Sigmoid colon (tissue), 7 donors: ENCODE results near the gene VWA3B. TPM values are rescaled to one million over a fixed set of nuclear protein-coding genes. Genes with fewer than 3 reads are reported as not detected.

Experiments used
- DNase-seq: peaks from one replicate; pipeline ENCODE4 v3.0.0-alpha.2; 2019
- H3K27ac ChIP-seq, 4 donors: fragments of 200-600 bp; sonication (generic); one replicate each; pipeline ENCODE4 v1.5.1; 2016 to 2019; ENCODE audit warnings: mild to moderate bottlenecking in 1 of 4
- H3K27me3 ChIP-seq, 3 donors: fragments of 200-600 bp; sonication (generic); one replicate each; pipeline ENCODE4 v1.5.1; 2019; ENCODE audit warnings: mild to moderate bottlenecking in 1 of 3
- H3K36me3 ChIP-seq, 4 donors: fragments of 200-600 bp; sonication (generic); one replicate each; pipeline ENCODE4 v1.5.1; 2016 to 2019
- H3K4me1 ChIP-seq, 4 donors: fragments of 200-600 bp; sonication (generic); one replicate each; pipeline ENCODE4 v1.5.1; 2017 to 2019
- H3K4me3 ChIP-seq, 4 donors: fragments of 200-600 bp; sonication (generic); one replicate each; pipeline ENCODE4 v1.5.1; 2017 to 2019; ENCODE audit warnings: mild to moderate bottlenecking in 2 of 4, moderate library complexity in 1 of 4
- H3K9me3 ChIP-seq, 4 donors: fragments of 200-600 bp in 3 of 4; sonication (generic) in 3 of 4; one replicate each; pipeline versions ENCODE4 v1.5.1 to v1.6.1; 2013 to 2019
- EP300 ChIP-seq, 4 donors: sonication (generic); formaldehyde crosslinking; IDR thresholded peaks; one replicate each; pipeline ENCODE4 v1.6.1; 2017; ENCODE audit warnings: antibody characterized with exemption in 4 of 4
- POLR2A ChIP-seq, 2 donors: fragments of 450-650 bp; IDR thresholded peaks; one replicate each; pipeline ENCODE4 v1.6.1; 2016; ENCODE audit warnings: antibody characterized with exemption in 2 of 2, mild to moderate bottlenecking in 2 of 2, moderate library complexity in 2 of 2
- POLR2AphosphoS5 ChIP-seq, 4 donors: sonication (generic); formaldehyde crosslinking; IDR thresholded peaks; one replicate each; pipeline ENCODE4 v1.6.1; 2017; ENCODE audit warnings: antibody characterized with exemption in 4 of 4
- WGBS, 2 donors: extraction: QIAGEN DNeasy Blood & Tissue Kit; methylation state at CpG; one replicate each; pipeline ENCODE4 v1.1.7; 2013; 5-methylcytosine and 5-hydroxymethylcytosine counted together
- intact Hi-C: fragments of 100-400 bp; cut with DNase I; formaldehyde crosslinking; loops from one replicate; pipeline ENCODE4 v1.15.1; 2023
- polyA plus RNA-seq, 3 donors: library from polyadenylated mRNA; stranded (reverse); fragments of 200-250 nt; gene quantifications; one replicate each; pipeline ENCODE4 v1.2.3, GENCODE V29; 2013
- total RNA-seq, 4 donors: library from RNA; depleted of rRNA; stranded (reverse); fragments of >200 nt; gene quantifications; one replicate each; pipeline ENCODE4 v1.1.0, GENCODE V29; 2016
- TF ChIP-seq, protein P1 (sequence below), 4 experiments: fragments of 450-650 bp in 3 of 4; fragments of 200-600 bp in 1 of 4; IDR thresholded peaks; one replicate each; pipeline ENCODE4 v1.5.1; 2016 to 2019; ENCODE audit warnings: antibody characterized with exemption in 4 of 4, mild to moderate bottlenecking in 3 of 4, moderate library complexity in 2 of 4
- donor health status: healthy with polysubstance abuse.
- donor health status: Bipolar disorder and iron deficiency.
- donor health status: healthy.

VWA3B gene
- total and polyA plus RNA-seq, 7 donors: 0.55 to 1.4 (median 1.2) TPM; not detected in 3

DNA sequence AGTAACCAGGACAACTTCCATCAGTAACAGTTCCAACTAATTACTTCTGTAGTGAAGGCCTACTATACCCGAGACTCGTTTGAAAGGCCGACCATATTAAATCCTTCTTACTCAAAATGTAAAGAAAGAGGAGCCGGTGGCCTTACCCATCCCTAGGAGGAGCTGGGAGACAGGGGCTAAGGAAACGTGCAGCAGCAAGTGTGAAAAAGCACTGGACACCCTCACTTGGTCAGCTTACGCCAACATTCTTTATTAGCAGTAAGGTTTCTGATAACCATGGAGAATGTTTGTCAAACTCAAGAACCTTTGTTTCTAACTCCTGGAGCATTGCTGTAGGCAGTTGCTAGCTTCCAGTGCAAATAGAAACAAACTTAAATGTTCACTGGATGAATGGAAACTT is 26.7 kb upstream of the VWA3B start:
- Histone ChIP-seq H3K27me3 (no peaks in the 10 kb centered on the region), H3K9me3 (no peaks in the 10 kb centered on the region), H3K4me3 (no peak overlapping the region), H3K27ac (no peak overlapping the region), H3K4me1 (no peaks in the 10 kb centered on the region), H3K36me3 (no peaks in the 10 kb centered on the region)
- TF ChIP-seq EP300 (IDR thresholded peaks at IDR 0.05) (no peak), POLR2A (IDR thresholded peaks at IDR 0.05) (no peak), POLR2AphosphoS5 (IDR thresholded peaks at IDR 0.05) (no peak)
- TF ChIP-seq, protein P1, sequence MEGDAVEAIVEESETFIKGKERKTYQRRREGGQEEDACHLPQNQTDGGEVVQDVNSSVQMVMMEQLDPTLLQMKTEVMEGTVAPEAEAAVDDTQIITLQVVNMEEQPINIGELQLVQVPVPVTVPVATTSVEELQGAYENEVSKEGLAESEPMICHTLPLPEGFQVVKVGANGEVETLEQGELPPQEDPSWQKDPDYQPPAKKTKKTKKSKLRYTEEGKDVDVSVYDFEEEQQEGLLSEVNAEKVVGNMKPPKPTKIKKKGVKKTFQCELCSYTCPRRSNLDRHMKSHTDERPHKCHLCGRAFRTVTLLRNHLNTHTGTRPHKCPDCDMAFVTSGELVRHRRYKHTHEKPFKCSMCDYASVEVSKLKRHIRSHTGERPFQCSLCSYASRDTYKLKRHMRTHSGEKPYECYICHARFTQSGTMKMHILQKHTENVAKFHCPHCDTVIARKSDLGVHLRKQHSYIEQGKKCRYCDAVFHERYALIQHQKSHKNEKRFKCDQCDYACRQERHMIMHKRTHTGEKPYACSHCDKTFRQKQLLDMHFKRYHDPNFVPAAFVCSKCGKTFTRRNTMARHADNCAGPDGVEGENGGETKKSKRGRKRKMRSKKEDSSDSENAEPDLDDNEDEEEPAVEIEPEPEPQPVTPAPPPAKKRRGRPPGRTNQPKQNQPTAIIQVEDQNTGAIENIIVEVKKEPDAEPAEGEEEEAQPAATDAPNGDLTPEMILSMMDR (IDR thresholded peaks at IDR 0.05): no peak
- WGBS, 2 donors: 95 to 97% methylated on average over 6 of the region's 6 CpGs
- DNase-seq: no peak
- intact Hi-C loops: no loop called here

DNA sequence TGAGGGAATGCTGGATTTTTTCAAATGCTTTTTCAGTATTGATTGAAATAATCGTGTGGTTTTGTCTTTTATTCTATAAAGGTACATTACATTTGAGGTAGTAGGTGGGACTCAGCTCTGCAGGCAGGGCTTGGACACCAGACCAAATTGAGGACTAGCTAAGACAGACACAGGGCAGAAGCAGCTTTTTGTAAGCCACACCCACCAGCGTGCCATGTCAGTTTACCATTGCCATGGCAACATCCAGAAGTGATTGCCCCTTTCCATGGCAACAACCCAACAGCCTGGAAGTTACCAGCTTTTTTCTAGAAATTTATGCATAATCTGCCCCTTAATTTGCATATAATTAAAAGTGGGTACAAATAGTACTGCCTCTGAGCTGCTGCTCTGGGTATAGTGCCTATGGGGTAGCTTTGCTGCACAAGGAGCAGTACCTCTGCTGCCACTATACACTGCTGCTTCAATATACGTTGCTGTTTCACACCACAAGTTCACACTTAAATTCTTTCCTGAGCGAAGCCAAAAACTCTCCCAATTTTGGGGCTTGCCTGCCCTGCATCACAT is 23.6 kb upstream of the VWA3B start:
- no peaks in the 10 kb centered on the region for H3K4me1 ChIP-seq
- no peak overlapping the region for H3K4me3 ChIP-seq
- H3K27me3 ChIP-seq: no peaks in the 10 kb centered on the region
- no peaks in the 10 kb centered on the region for H3K36me3 ChIP-seq
- H3K9me3 ChIP-seq: no peaks in the 10 kb centered on the region
- no peak for TF ChIP-seq EP300 (IDR thresholded peaks at IDR 0.05)
- TF ChIP-seq POLR2A (IDR thresholded peaks at IDR 0.05): no peak
- TF ChIP-seq POLR2AphosphoS5 (IDR thresholded peaks at IDR 0.05): no peak
- TF ChIP-seq, protein P1 (IDR thresholded peaks at IDR 0.05): no peak
- no peak for DNase-seq
- no peak overlapping the region for H3K27ac ChIP-seq
- intact Hi-C loops: no loop called here
- 72% methylated on average over 4 of the region's 4 CpGs for WGBS, 2 donors

- H3K4me3 ChIP-seq: no peak overlapping the region
- no peak for DNase-seq
Observed at GRCh38 chr2:98065808-98066207, 21.2 kb upstream of the VWA3B start.

GRCh38 chr2:98067160-98067559 is 19.8 kb upstream of the VWA3B start:
- no peak overlapping the region for H3K4me3 ChIP-seq
- intact Hi-C loops: no loop called here
- no peaks in the 10 kb centered on the region for H3K27me3 ChIP-seq
- TF ChIP-seq POLR2AphosphoS5 (IDR thresholded peaks at IDR 0.05): no peak
- TF ChIP-seq, protein P1 (IDR thresholded peaks at IDR 0.05): no peak
- no peak for TF ChIP-seq EP300 (IDR thresholded peaks at IDR 0.05)
- no peak for TF ChIP-seq POLR2A (IDR thresholded peaks at IDR 0.05)
- no peak overlapping the region for H3K27ac ChIP-seq
- H3K4me1 ChIP-seq: peaks cover 0 to 20% (median 20%) of the 10 kb centered on the region in 4 donors
- WGBS, 2 donors: 97% methylated on average over 5 of the region's 5 CpGs
- H3K36me3 ChIP-seq: no peaks in the 10 kb centered on the region
- DNase-seq: no peak
- H3K9me3 ChIP-seq: no peaks in the 10 kb centered on the region

More at GRCh38 chr2:98065808-98066207, 21.2 kb upstream of the VWA3B start:
- intact Hi-C loops: no loop called here
- WGBS, 2 donors: 96 to 98% methylated on average over 4 of the region's 4 CpGs
- peaks cover 0 to 16% (median 16%) of the 10 kb centered on the region in 4 donors for H3K4me1 ChIP-seq
- H3K27ac ChIP-seq: no peak overlapping the region
- no peaks in the 10 kb centered on the region for H3K36me3 ChIP-seq
- TF ChIP-seq POLR2AphosphoS5 (IDR thresholded peaks at IDR 0.05): no peak
- no peaks in the 10 kb centered on the region for H3K27me3 ChIP-seq
- H3K9me3 ChIP-seq: no peaks in the 10 kb centered on the region

DNA sequence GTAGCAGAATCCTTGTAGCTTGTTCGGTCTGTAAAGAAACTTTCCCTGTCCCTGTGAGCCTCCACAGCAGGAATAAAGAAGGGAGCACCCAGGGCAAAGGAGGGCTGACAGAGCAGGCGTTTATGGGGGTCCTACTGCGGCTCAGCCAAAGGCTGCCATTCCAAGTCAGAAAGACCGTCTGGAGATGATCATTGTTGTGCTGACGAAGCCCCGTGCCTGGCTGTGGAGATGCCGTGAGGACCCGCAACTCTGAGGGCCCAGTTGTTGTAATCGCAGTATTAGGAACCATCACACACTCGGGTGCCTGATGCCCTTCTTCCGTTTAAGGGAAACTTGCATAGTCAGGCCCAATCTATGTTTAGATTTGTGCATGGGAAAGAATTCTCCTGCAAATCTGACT is 16.9 kb upstream of the VWA3B start:
- 80 to 88% methylated on average over 11 of the region's 11 CpGs for WGBS, 2 donors
- Histone ChIP-seq H3K27ac (peak overlapping the region; percentile 59 to 80 (median 66)), H3K36me3 (no peaks in the 10 kb centered on the region), H3K4me1 (peaks cover 0 to 20% (median 20%) of the 10 kb centered on the region in 4 donors), H3K27me3 (no peaks in the 10 kb centered on the region), H3K9me3 (no peaks in the 10 kb centered on the region), H3K4me3 (no peak overlapping the region)
- intact Hi-C loops: no loop called here
- DNase-seq: no peak
- TF ChIP-seq, protein P1 (IDR thresholded peaks at IDR 0.05): no peak
- TF ChIP-seq POLR2AphosphoS5 (IDR thresholded peaks at IDR 0.05) (no peak), EP300 (IDR thresholded peaks at IDR 0.05) (no peak), POLR2A (IDR thresholded peaks at IDR 0.05) (no peak)
